Neuronal stem cell (in vitro differentiated cells): ENCODE measurements around the gene PIK3R4.

Experiments used
- DNase-seq: peaks from one replicate; pipeline ENCODE4 v3.0.0-alpha.2; 2013; ENCODE audit warnings: low spot score
- H2AFZ ChIP-seq: one replicate; pipeline ENCODE4 v1.6.1; 2013; ENCODE audit warnings: mild to moderate bottlenecking, low read length, inconsistent platforms
- H2AK5ac ChIP-seq: 2 replicates; pipeline ENCODE4 v1.6.1; 2013; ENCODE audit warnings: low read depth, mild to moderate bottlenecking, inconsistent platforms, low read length, moderate library complexity, mixed read lengths
- H2BK120ac ChIP-seq: 2 replicates; pipeline ENCODE4 v1.6.1; 2013; ENCODE audit warnings: low read depth, mild to moderate bottlenecking, inconsistent platforms, low read length, moderate library complexity, mixed read lengths
- H2BK12ac ChIP-seq: one replicate; pipeline ENCODE4 v1.6.1; 2013; ENCODE audit warnings: low read length, inconsistent platforms
- H2BK15ac ChIP-seq: 2 replicates; pipeline ENCODE4 v1.6.1; 2013; ENCODE audit warnings: mild to moderate bottlenecking, low read length, inconsistent platforms, mixed read lengths
- H2BK5ac ChIP-seq: one replicate; pipeline ENCODE4 v1.6.1; 2013; ENCODE audit warnings: inconsistent platforms, mild to moderate bottlenecking, low read length, moderate library complexity
- H3K14ac ChIP-seq: one replicate; pipeline ENCODE4 v1.6.1; 2013; ENCODE audit warnings: low read length, inconsistent platforms
- H3K18ac ChIP-seq: 2 replicates; pipeline ENCODE4 v1.6.1; 2013; ENCODE audit warnings: low read length, inconsistent platforms
- H3K23ac ChIP-seq: 2 replicates; pipeline ENCODE4 v1.6.1; 2013; ENCODE audit warnings: low read depth, mild to moderate bottlenecking, mixed read lengths, low read length, inconsistent platforms; ENCODE audit not compliant: poor library complexity
- H3K27ac ChIP-seq: replicated peaks from 3 replicates; pipeline ENCODE4 v1.5.1; 2013; ENCODE audit warnings: low read length, inconsistent platforms
- H3K27me3 ChIP-seq, 3 experiments: 2 replicates each; pipeline ENCODE4 v1.6.1; 2013; ENCODE audit warnings: low read length in 3 of 3, mild to moderate bottlenecking in 2 of 3, inconsistent platforms in 1 of 3, low read depth in 1 of 3, mixed read lengths in 1 of 3, moderate library complexity in 1 of 3; ENCODE audit not compliant: control insufficient read depth in 3 of 3, insufficient read depth in 3 of 3
- H3K36me3 ChIP-seq, 2 donors: replicated peaks in 1 of 2; 2 replicates each; pipeline ENCODE4 v1.6.1; 2013; ENCODE audit warnings: low read length in 2 of 2; ENCODE audit not compliant: control insufficient read depth in 2 of 2, insufficient read depth in 2 of 2
- H3K4ac ChIP-seq: 2 replicates; pipeline ENCODE4 v1.6.1; 2013; ENCODE audit warnings: inconsistent platforms, mild to moderate bottlenecking, low read length, moderate library complexity
- H3K4me1 ChIP-seq, 2 donors: 1 replicate in 1 of 2; 2 replicates in 1 of 2; pipeline ENCODE4 v1.6.1; 2013; ENCODE audit warnings: low read length in 2 of 2, low read depth in 1 of 2; ENCODE audit not compliant: control insufficient read depth in 2 of 2, insufficient read depth in 1 of 2
- H3K4me2 ChIP-seq: one replicate; pipeline ENCODE4 v1.6.1; 2013; ENCODE audit warnings: mild to moderate bottlenecking, low read length, inconsistent platforms; ENCODE audit not compliant: insufficient read depth, poor library complexity, severe bottlenecking
- H3K4me3 ChIP-seq, 2 donors: 2 replicates each; pipeline ENCODE4 v1.5.1; 2013; ENCODE audit warnings: low read length in 2 of 2, mild to moderate bottlenecking in 2 of 2, inconsistent platforms in 1 of 2, moderate library complexity in 1 of 2
- H3K79me1 ChIP-seq: one replicate; pipeline ENCODE4 v1.6.1; 2013; ENCODE audit warnings: low read depth, mild to moderate bottlenecking, inconsistent platforms, low read length, moderate library complexity
- H3K9ac ChIP-seq: one replicate; pipeline ENCODE4 v1.6.1; 2013; ENCODE audit warnings: mild to moderate bottlenecking, low read depth, low read length, inconsistent platforms; ENCODE audit not compliant: poor library complexity
- H3K9me3 ChIP-seq, 2 donors: replicated peaks in 1 of 2; 2 replicates each; pipeline versions ENCODE3 to v1.6.1; 2013; ENCODE audit warnings: low read length in 2 of 2, mild to moderate bottlenecking in 2 of 2, inconsistent platforms in 1 of 2, low read depth in 1 of 2, mixed read lengths in 1 of 2, moderate library complexity in 1 of 2; ENCODE audit not compliant: control insufficient read depth in 2 of 2, insufficient read depth in 1 of 2
- H4K8ac ChIP-seq: one replicate; pipeline ENCODE4 v1.6.1; 2013; ENCODE audit warnings: low read depth, mild to moderate bottlenecking, inconsistent platforms, low read length, moderate library complexity
- H4K91ac ChIP-seq: one replicate; pipeline ENCODE4 v1.6.1; 2013; ENCODE audit warnings: low read length, low read depth, mild to moderate bottlenecking, inconsistent platforms; ENCODE audit not compliant: poor library complexity
- WGBS, 2 donors: extraction: QIAGEN DNeasy Blood & Tissue Kit; methylation state at CpG; one replicate each; pipeline ENCODE4 v1.1.7; 2013; ENCODE audit warnings: missing lambda C conversion rate in 2 of 2, mixed read lengths in 1 of 2; ENCODE audit not compliant: insufficient read length in 2 of 2, insufficient replicate concordance in 1 of 2; ENCODE audit errors: extremely low coverage in 2 of 2; 5-methylcytosine and 5-hydroxymethylcytosine counted together

Gene PIK3R4

DNA sequence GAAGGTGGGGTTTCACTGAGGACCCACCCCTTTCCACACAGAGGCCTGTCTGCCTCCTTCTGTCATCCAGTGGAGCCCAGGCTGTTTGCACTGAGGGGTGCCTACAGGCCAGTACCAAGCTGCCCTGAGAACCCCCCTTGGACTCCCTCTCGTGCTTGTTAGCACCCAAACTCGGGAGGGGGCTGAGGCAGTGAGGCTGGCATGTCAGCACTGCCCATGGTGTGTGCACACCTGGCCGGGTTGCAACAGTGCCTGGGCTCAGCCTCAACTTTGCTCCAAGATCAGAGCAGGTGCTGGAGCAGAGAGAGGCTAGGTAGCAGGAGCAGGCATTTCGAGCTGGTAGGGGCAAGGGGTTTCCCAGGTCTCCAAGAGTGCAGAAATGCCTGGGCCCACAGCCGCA lies 90.0 kb downstream of the PIK3R4 start:
- no peak overlapping the region for H4K8ac ChIP-seq
- no peaks in the 10 kb centered on the region for H3K27me3 ChIP-seq
- H3K27ac ChIP-seq = no peak overlapping the region
- no peak overlapping the region for H2BK5ac ChIP-seq
- no peak overlapping the region for H3K14ac ChIP-seq
- H4K91ac ChIP-seq = no peak overlapping the region
- H3K4ac ChIP-seq = no peak overlapping the region
- no peak overlapping the region for H2AK5ac ChIP-seq
- peak overlapping the region; percentile 23 for H3K18ac ChIP-seq
- H2BK120ac ChIP-seq = no peak overlapping the region
- no peak for DNase-seq
- H2AFZ ChIP-seq = no peak overlapping the region
- no peak overlapping the region for H2BK15ac ChIP-seq
- H3K36me3 ChIP-seq = peaks cover 0 to 3% of the 10 kb centered on the region in 2 donors
- WGBS, 2 donors = no CpG with 5 or more reads among the region's 5 CpGs
- H2BK12ac ChIP-seq = no peak overlapping the region
- H3K23ac ChIP-seq = no peak overlapping the region
- no peak overlapping the region for H3K4me2 ChIP-seq
- no peak overlapping the region for H3K9ac ChIP-seq
- H3K4me1 ChIP-seq = no peaks in the 10 kb centered on the region
- no peaks in the 10 kb centered on the region for H3K9me3 ChIP-seq
- no peak overlapping the region for H3K4me3 ChIP-seq
- H3K79me1 ChIP-seq = peaks cover 2% of the 10 kb centered on the region

DNA sequence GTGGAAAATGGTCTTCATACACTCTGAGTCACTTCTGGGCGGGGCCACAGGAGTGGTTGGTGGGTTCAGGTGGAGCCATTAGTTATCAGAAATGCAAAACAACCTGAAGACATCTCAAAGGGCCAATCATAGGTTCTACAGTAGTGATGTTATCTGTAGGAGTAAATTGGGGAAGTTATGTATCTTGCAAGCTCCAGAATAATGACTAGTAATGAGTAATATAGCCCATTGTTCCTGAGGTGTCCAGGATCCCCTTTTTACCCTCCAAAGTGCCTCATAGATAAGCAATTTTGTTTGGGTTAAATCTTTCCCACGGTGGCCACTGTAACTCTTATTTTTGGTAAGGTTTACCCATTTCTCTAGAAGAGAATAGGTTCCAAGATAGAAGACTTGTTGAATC lies 91.7 kb downstream of the PIK3R4 start:
- no peak overlapping the region for H2AFZ ChIP-seq
- no peak overlapping the region for H2BK12ac ChIP-seq
- no peak overlapping the region for H4K8ac ChIP-seq
- H3K4me3 ChIP-seq = no peak overlapping the region
- H3K36me3 ChIP-seq = peaks cover 0 to 3% of the 10 kb centered on the region in 2 donors
- H3K14ac ChIP-seq = no peak overlapping the region
- no peak overlapping the region for H2BK120ac ChIP-seq
- WGBS, 2 donors = no CpG with 5 or more reads among the region's 2 CpGs
- H4K91ac ChIP-seq = no peak overlapping the region
- no peak overlapping the region for H3K4ac ChIP-seq
- no peak overlapping the region for H2BK5ac ChIP-seq
- H3K27ac ChIP-seq = no peak overlapping the region
- H2AK5ac ChIP-seq = no peak overlapping the region
- no peak overlapping the region for H3K23ac ChIP-seq
- DNase-seq = no peak
- no peaks in the 10 kb centered on the region for H3K27me3 ChIP-seq
- H3K9ac ChIP-seq = no peak overlapping the region
- no peak overlapping the region for H2BK15ac ChIP-seq
- H3K9me3 ChIP-seq = no peaks in the 10 kb centered on the region
- no peaks in the 10 kb centered on the region for H3K4me1 ChIP-seq
- H3K4me2 ChIP-seq = no peak overlapping the region
- no peak overlapping the region for H3K18ac ChIP-seq
- peaks cover 2% of the 10 kb centered on the region for H3K79me1 ChIP-seq

GRCh38 chr3:130654091-130654490 lies 92.5 kb downstream of the PIK3R4 start:
- Histone ChIP-seq H3K9ac (no peak overlapping the region), H3K4me1 (no peaks in the 10 kb centered on the region), H2AK5ac (no peak overlapping the region), H3K14ac (no peak overlapping the region), H3K4me3 (no peak overlapping the region), H2BK12ac (no peak overlapping the region), H4K91ac (no peak overlapping the region), H3K79me1 (peaks cover 2% of the 10 kb centered on the region), H3K4me2 (no peak overlapping the region), H3K36me3 (peaks cover 0 to 3% of the 10 kb centered on the region in 2 donors), H2AFZ (no peak overlapping the region), H2BK120ac (no peak overlapping the region), H3K27ac (no peak overlapping the region), H2BK15ac (no peak overlapping the region), H4K8ac (no peak overlapping the region), H3K18ac (no peak overlapping the region), H2BK5ac (no peak overlapping the region), H3K27me3 (no peaks in the 10 kb centered on the region), H3K4ac (no peak overlapping the region), H3K23ac (no peak overlapping the region), H3K9me3 (no peaks in the 10 kb centered on the region)
- no peak for DNase-seq
- whole genome bisulfite sequencing, 2 donors = no CpG with 5 or more reads among the region's 1 CpG

DNA sequence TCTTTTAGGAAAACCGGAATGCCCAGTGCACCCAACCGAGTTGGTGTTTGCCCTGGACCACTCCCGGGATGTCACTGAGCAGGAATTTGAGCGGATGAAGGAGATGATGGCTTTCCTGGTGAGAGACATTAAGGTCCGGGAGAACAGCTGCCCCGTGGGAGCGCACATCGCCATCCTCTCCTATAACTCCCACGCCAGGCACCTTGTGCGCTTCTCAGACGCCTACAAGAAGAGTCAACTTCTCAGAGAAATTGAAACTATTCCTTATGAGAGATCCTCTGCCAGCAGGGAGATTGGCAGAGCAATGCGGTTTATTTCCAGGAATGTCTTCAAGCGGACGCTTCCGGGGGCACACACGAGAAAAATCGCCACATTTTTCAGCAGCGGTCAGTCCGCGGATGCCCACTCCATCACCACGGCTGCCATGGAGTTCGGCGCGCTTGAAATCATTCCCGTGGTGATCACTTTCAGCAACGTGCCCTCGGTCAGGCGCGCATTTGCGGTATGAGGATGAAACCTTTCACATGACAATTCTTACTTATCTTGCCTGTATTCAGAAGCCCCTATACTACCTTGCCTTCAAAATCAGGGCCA lies 97.5 kb downstream of the PIK3R4 start:
- DNase-seq = no peak
- H2BK12ac ChIP-seq = no peak overlapping the region
- no peaks in the 10 kb centered on the region for H3K36me3 ChIP-seq
- H2BK120ac ChIP-seq = no peak overlapping the region
- no peaks in the 10 kb centered on the region for H3K9me3 ChIP-seq
- H2BK15ac ChIP-seq = no peak overlapping the region
- no peak overlapping the region for H2BK5ac ChIP-seq
- no peak overlapping the region for H3K4ac ChIP-seq
- H3K14ac ChIP-seq = no peak overlapping the region
- no peak overlapping the region for H3K9ac ChIP-seq
- no peaks in the 10 kb centered on the region for H3K27me3 ChIP-seq
- H3K18ac ChIP-seq = no peak overlapping the region
- WGBS, 2 donors = no CpG with 5 or more reads among the region's 30 CpGs
- H3K4me1 ChIP-seq = no peaks in the 10 kb centered on the region
- no peak overlapping the region for H2AK5ac ChIP-seq
- H3K27ac ChIP-seq = no peak overlapping the region
- no peak overlapping the region for H4K8ac ChIP-seq
- H3K79me1 ChIP-seq = no peaks in the 10 kb centered on the region
- no peak overlapping the region for H4K91ac ChIP-seq
- no peak overlapping the region for H3K4me3 ChIP-seq
- no peak overlapping the region for H3K4me2 ChIP-seq
- H2AFZ ChIP-seq = no peak overlapping the region
- H3K23ac ChIP-seq = no peak overlapping the region
